H1 (cell line): Measurements from ENCODE around the gene LGALS1. TPM values are rescaled to one million over a fixed set of nuclear protein-coding genes. Genes with fewer than 3 reads are reported as not detected.
A peak's percentile ranks its signal among the peaks of the same experiment; 100 is the strongest.

Source experiments
- CTCF ChIA-PET: fragments of 300-600 bp; sonication (Branson Sonifier 250); formaldehyde crosslinking; loops from one replicate; lab custom pipeline; 2021; ENCODE audit not compliant: partially characterized antibody; lab: Charles Lee
- POLR2A ChIA-PET: fragments of 300-600 bp; sonication (Branson Sonifier 250); formaldehyde crosslinking; loops from one replicate; lab custom pipeline; 2021; ENCODE audit warnings: inconsistent platforms; ENCODE audit not compliant: partially characterized antibody; lab: Charles Lee
- DNase-seq, 2 experiments: peaks; one replicate each; pipeline versions ENCODE4 v3.0.0 to v3.0.0-alpha.2; 2010 to 2022; ENCODE audit warnings: low spot score in 2 of 2, low read depth in 1 of 2, mixed read lengths in 1 of 2
- FAIRE-seq: peaks from 2 replicates; lab custom pipeline; 2011; peaks lifted over from hg19 to GRCh38; lab: Jason Lieb, UNC
- H2AFZ ChIP-seq: 2 replicates; pipeline ENCODE4 v1.8.1; 2012; ENCODE audit warnings: low read length, inconsistent platforms
- H2AK5ac ChIP-seq: 2 replicates; pipeline ENCODE4 v1.6.1; 2013; ENCODE audit warnings: low read depth, low read length
- H2BK120ac ChIP-seq: replicated peaks from 2 replicates; pipeline ENCODE3; 2013; ENCODE audit warnings: low read depth, low read length, inconsistent platforms
- H2BK12ac ChIP-seq: 2 replicates; pipeline ENCODE4 v1.6.1; 2013; ENCODE audit warnings: low read depth, low read length
- H2BK15ac ChIP-seq: 2 replicates; pipeline ENCODE4 v1.6.1; 2013; ENCODE audit warnings: low read length
- H2BK20ac ChIP-seq: 2 replicates; pipeline ENCODE4 v1.6.1; 2013; ENCODE audit warnings: low read length
- H2BK5ac ChIP-seq: 2 replicates; pipeline ENCODE4 v1.6.1; 2013; ENCODE audit warnings: low read depth, low read length
- H3K14ac ChIP-seq: 2 replicates; pipeline ENCODE4 v1.6.1; 2013; ENCODE audit warnings: inconsistent platforms; ENCODE audit not compliant: insufficient read length
- H3K18ac ChIP-seq: 2 replicates; pipeline ENCODE4 v1.6.1; 2013; ENCODE audit warnings: low read length; ENCODE audit errors: extremely low read depth
- H3K23ac ChIP-seq: 2 replicates; pipeline ENCODE4 v1.6.1; 2013; ENCODE audit warnings: inconsistent platforms; ENCODE audit not compliant: insufficient read length
- H3K23me2 ChIP-seq: 2 replicates; pipeline ENCODE4 v1.6.1; 2013; ENCODE audit warnings: low read depth, low read length
- H3K27ac ChIP-seq: 2 replicates; pipeline ENCODE4 v1.6.1; 2011; ENCODE audit warnings: low read depth, low read length, inconsistent platforms
- H3K27me3 ChIP-seq, 4 experiments: replicated peaks in 1 of 4; 1 replicate in 1 of 4; 2 replicates in 3 of 4; pipeline versions ENCODE4 v1.6.1 to v1.8.1; 2011 to 2013; ENCODE audit warnings: low read length in 3 of 4, mild to moderate bottlenecking in 3 of 4, inconsistent platforms in 2 of 4, mixed read lengths in 2 of 4, moderate library complexity in 1 of 4; ENCODE audit not compliant: control insufficient read depth in 3 of 4, insufficient read depth in 3 of 4; ENCODE audit errors: extremely low read depth in 1 of 4
- H3K36me3 ChIP-seq, 4 experiments: 2 replicates each; pipeline versions ENCODE4 v1.6.1 to v1.8.1; 2011 to 2013; ENCODE audit warnings: mild to moderate bottlenecking in 4 of 4, low read length in 3 of 4, moderate library complexity in 2 of 4, control low read depth in 1 of 4, inconsistent platforms in 1 of 4; ENCODE audit not compliant: insufficient read depth in 4 of 4, control insufficient read depth in 2 of 4
- H3K4ac ChIP-seq: replicated peaks from 2 replicates; pipeline ENCODE3; 2013; ENCODE audit warnings: low read length, low read depth, mixed read lengths, inconsistent platforms; ENCODE audit not compliant: insufficient read length
- H3K4me1 ChIP-seq, 4 experiments: replicated peaks in 1 of 4; 1 replicate in 1 of 4; 2 replicates in 3 of 4; pipeline versions ENCODE4 v1.6.1 to v1.8.1; 2011 to 2013; ENCODE audit warnings: low read length in 3 of 4, inconsistent platforms in 2 of 4, mixed read lengths in 1 of 4; ENCODE audit not compliant: insufficient read depth in 4 of 4, control insufficient read depth in 3 of 4
- H3K4me2 ChIP-seq, 2 experiments: 2 replicates each; pipeline versions ENCODE4 v1.6.1 to v1.8.1; 2011 to 2013; ENCODE audit warnings: low read depth in 2 of 2, low read length in 2 of 2, control low read depth in 1 of 2, inconsistent platforms in 1 of 2, mild to moderate bottlenecking in 1 of 2; ENCODE audit not compliant: insufficient read depth in 1 of 2
- H3K4me3 ChIP-seq, 4 experiments: fragments of 200-600, 300-600 bp in 1 of 4; sonication (generic), shearing (Covaris generic), sonication (Bioruptor Twin) in 1 of 4; 2 replicates each; pipeline versions ENCODE4 v1.5.1 to v1.8.1; 2011 to 2016; ENCODE audit warnings: low read length in 4 of 4, low read depth in 3 of 4, control low read depth in 2 of 4, inconsistent platforms in 2 of 4, mild to moderate bottlenecking in 2 of 4, mixed read lengths in 1 of 4, moderate library complexity in 1 of 4; ENCODE audit not compliant: insufficient read depth in 2 of 4; ENCODE audit errors: extremely low read depth in 1 of 4
- H3K56ac ChIP-seq: replicated peaks from 2 replicates; pipeline ENCODE3; 2013; ENCODE audit warnings: low read depth, mild to moderate bottlenecking, mixed read lengths, low read length, inconsistent platforms; ENCODE audit not compliant: insufficient read length
- H3K79me1 ChIP-seq: 2 replicates; pipeline ENCODE4 v1.6.1; 2013; ENCODE audit warnings: low read depth, low read length, control low read depth
- H3K79me2 ChIP-seq, 2 experiments: 2 replicates each; pipeline versions ENCODE4 v1.6.1 to v1.8.1; 2012 to 2013; ENCODE audit warnings: low read length in 2 of 2, mild to moderate bottlenecking in 2 of 2, inconsistent platforms in 1 of 2; ENCODE audit not compliant: insufficient read depth in 2 of 2, control insufficient read depth in 1 of 2
- H3K9ac ChIP-seq, 4 experiments: replicated peaks in 1 of 4; 1 replicate in 1 of 4; 2 replicates in 3 of 4; pipeline versions ENCODE4 v1.6.1 to v1.8.1; 2011 to 2013; ENCODE audit warnings: low read depth in 3 of 4, low read length in 3 of 4, control low read depth in 2 of 4, mild to moderate bottlenecking in 2 of 4, moderate library complexity in 2 of 4, inconsistent platforms in 1 of 4; ENCODE audit errors: extremely low read depth in 1 of 4
- H3K9me3 ChIP-seq, 2 experiments: 2 replicates each; pipeline versions ENCODE4 v1.6.1 to v1.8.1; 2012 to 2013; ENCODE audit warnings: mild to moderate bottlenecking in 2 of 2, moderate library complexity in 2 of 2, control low read depth in 1 of 2, inconsistent platforms in 1 of 2, low read depth in 1 of 2, low read length in 1 of 2, mixed read lengths in 1 of 2; ENCODE audit not compliant: insufficient read depth in 2 of 2
- H4K20me1 ChIP-seq, 2 experiments: replicated peaks in 1 of 2; 2 replicates each; pipeline versions ENCODE3 to v1.8.1; 2011 to 2013; ENCODE audit warnings: inconsistent platforms in 2 of 2, low read length in 2 of 2, mild to moderate bottlenecking in 1 of 2; ENCODE audit not compliant: insufficient read depth in 2 of 2, control insufficient read depth in 1 of 2
- H4K5ac ChIP-seq: 2 replicates; pipeline ENCODE4 v1.6.1; 2013; ENCODE audit warnings: low read length, low read depth, mixed read lengths, inconsistent platforms; ENCODE audit not compliant: insufficient read length
- H4K8ac ChIP-seq: 2 replicates; pipeline ENCODE4 v1.8.0; 2013; ENCODE audit warnings: mild to moderate bottlenecking, moderate library complexity, low read length, inconsistent platforms; ENCODE audit not compliant: insufficient read depth; ENCODE audit errors: extremely low read depth
- H4K91ac ChIP-seq: replicated peaks from 2 replicates; pipeline ENCODE3; 2013; ENCODE audit warnings: low read length, mixed read lengths, inconsistent platforms; ENCODE audit not compliant: insufficient read length
- CBX5 ChIP-seq: fragments of 300-800, 300-1000 bp; sonication (generic); IDR thresholded peaks from 2 replicates; pipeline ENCODE4 v1.7.1; 2016; ENCODE audit warnings: antibody characterized with exemption, low read length, low read depth
- CBX8 ChIP-seq: fragments of 300-800, 300-1000 bp; sonication (generic); IDR thresholded peaks from 2 replicates; pipeline ENCODE4 v1.7.1; 2016; ENCODE audit warnings: low read depth, low read length, borderline replicate concordance
- KDM1A ChIP-seq: fragments of 200-600, 300-600 bp; sonication (generic); IDR thresholded peaks from 2 replicates; pipeline ENCODE4 v1.7.1; 2016; ENCODE audit warnings: mild to moderate bottlenecking, low read length, borderline replicate concordance
- KDM4A ChIP-seq: IDR thresholded peaks from one replicate; pipeline ENCODE4 v1.7.1; 2012; ENCODE audit warnings: low read depth, mild to moderate bottlenecking, moderate library complexity, low read length, inconsistent platforms; ENCODE audit not compliant: severe bottlenecking
- MAX ChIP-seq: IDR thresholded peaks from 2 replicates; pipeline ENCODE4 v1.6.1; 2012; ENCODE audit warnings: inconsistent platforms
- SRF ChIP-seq: IDR thresholded peaks from 2 replicates; pipeline ENCODE4 v1.6.1; 2011; ENCODE audit warnings: mild to moderate bottlenecking, low read depth, low read length, moderate library complexity
- WGBS, 2 experiments: shearing (Covaris generic) in 1 of 2; methylation state at CpG; one replicate each; pipeline versions ENCODE4 v1.1.6 to v1.1.7; 2013 to 2015; ENCODE audit warnings: low lambda C conversion rate in 2 of 2, mixed read lengths in 2 of 2, inconsistent platforms in 1 of 2, low coverage in 1 of 2, missing lambda C conversion rate in 1 of 2; ENCODE audit not compliant: insufficient replicate concordance in 2 of 2, insufficient coverage in 1 of 2, insufficient read length in 1 of 2; ENCODE audit errors: extremely low coverage in 1 of 2, missing lambda C conversion rate in 1 of 2; 5-methylcytosine and 5-hydroxymethylcytosine counted together
- polyA plus RNA-seq, 7 experiments: library from polyadenylated mRNA; depleted of rRNA in 3 of 7; stranded (reverse) in 5 of 7; unstranded in 2 of 7; fragments of >200 nt in 5 of 7; fragments of 200-250 nt in 2 of 7; gene quantifications; 1 replicate in 5 of 7; 2 replicates in 1 of 7; 4 replicates in 1 of 7; pipeline versions ENCODE4 v1.2.1 to v1.2.3, GENCODE V29; 2011 to 2013; ENCODE audit warnings: missing spikeins in 2 of 7, mixed read lengths in 2 of 7
- total RNA-seq: library from RNA; stranded (reverse); fragmentation: NEBNext Ultra II Directional; extraction: Animal tissue kit (Norgen Biotek cat#: 25700); gene quantifications from 2 replicates; pipeline ENCODE4 v1.2.1, GENCODE V29; 2021
- TF ChIP-seq, protein P1 (sequence below): IDR thresholded peaks from 2 replicates; pipeline ENCODE4 v1.6.1; 2011; ENCODE audit warnings: low read depth, mild to moderate bottlenecking, low read length; ENCODE audit not compliant: insufficient read depth

LGALS1 gene
- total and polyA plus RNA-seq, 2 of the 8 experiments (the other 6 are each of a cell fraction or from before 2014, with no cell fraction given) = 12.0 to 92.4 TPM

DNA sequence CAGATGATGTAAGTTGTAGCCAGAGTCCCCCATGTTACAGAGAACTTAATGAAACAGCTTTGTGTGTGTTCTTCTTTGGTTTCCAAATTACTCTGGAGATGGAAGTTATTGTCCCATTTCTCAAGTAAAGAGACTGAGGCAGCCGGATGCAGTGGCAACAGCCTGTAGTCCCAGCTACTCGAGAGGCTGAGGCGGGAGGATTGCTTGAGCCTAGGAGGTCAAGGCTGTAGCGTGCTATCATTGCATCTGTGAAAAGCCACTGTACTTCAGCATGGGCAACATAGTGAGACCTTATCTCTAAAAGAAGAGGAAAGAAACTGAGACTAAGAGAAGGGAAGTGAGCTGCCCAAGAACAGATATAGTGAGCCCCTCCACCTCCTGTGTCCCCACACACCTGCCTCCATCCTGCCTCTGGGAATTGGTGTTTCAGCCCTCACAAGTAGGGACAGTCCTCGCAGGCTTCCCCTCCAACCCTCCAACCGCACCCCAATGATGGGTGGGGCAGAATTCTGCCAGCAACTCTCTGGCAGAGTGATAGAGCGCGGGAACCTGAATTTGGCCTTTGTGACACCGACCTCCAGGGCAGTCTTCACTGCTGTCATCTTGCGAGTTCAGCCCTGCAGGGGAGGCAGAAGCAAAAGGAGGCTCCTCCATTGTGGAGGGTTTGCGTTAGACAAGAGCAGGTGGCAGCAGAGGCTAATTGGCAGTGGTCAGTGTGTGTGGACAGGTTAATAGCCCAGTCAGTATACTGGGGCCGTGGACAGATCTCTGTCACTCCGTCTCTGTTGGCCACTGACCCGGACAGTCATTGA, 15.3 kb upstream of the LGALS1 start:
- Histone ChIP-seq H4K8ac (no peak overlapping the region), H2BK5ac (no peak overlapping the region), H2BK120ac (no peak overlapping the region), H4K20me1 (peaks cover 23 to 37% of the 10 kb centered on the region in 2 experiments), H3K27ac (no peak overlapping the region), H3K14ac (no peak overlapping the region), H3K4me2 (peak overlapping the region; percentile 93 to 95), H2AK5ac (0 out of 2 replicates have a peak overlapping the region, but pooled peaks have one; percentile 9), H4K91ac (no peak overlapping the region), H3K79me1 (peaks cover 27% of the 10 kb centered on the region), H3K23ac (no peak overlapping the region), H3K23me2 (peaks cover 11% of the 10 kb centered on the region), H2BK15ac (no peak overlapping the region), H2BK20ac (no peak overlapping the region), H2AFZ (no peak overlapping the region), H3K36me3 (no peaks in the 10 kb centered on the region), H2BK12ac (no peak overlapping the region), H4K5ac (no peak overlapping the region), H3K18ac (no peak overlapping the region), H3K4me3 (peak overlapping the region; percentile 71 to 94 (median 76); a peak in 6 of 8 replicates), H3K79me2 (peaks cover 25 to 56% of the 10 kb centered on the region in 2 experiments; a peak in 3 of 4 replicates), H3K4me1 (peaks cover 0 to 21% (median 6%) of the 10 kb centered on the region in 4 experiments; a peak in 5 of 7 replicates), H3K9me3 (no peaks in the 10 kb centered on the region), H3K4ac (no peak overlapping the region), H3K27me3 (no peaks in the 10 kb centered on the region), H3K56ac (no peak overlapping the region), H3K9ac (peak overlapping the region in 3 of 4 experiments; percentile 62 to 78 (median 68); a peak in 3 of 7 replicates)
- FAIRE-seq (no peak), DNase-seq (no peak)
- 87% methylated on average over 14 of the region's 14 CpGs; no CpG with 5 or more reads in 1 of the 2 experiments for WGBS, 2 experiments
- ChIA-PET CTCF (interaction anchor here (0.7 to 12.1 kb wide), 12 partner anchors 11 to 158 kb away, joined by 3 to 165 read pairs (median 4); partner anchors contain the start of gene SH3BP1), POLR2A (interaction anchor here (0.9 to 5.1 kb wide), 8 partner anchors 12 to 144 kb away, joined by 3 to 37 read pairs (median 14); partner anchors contain the start of genes LGALS1 and TRIOBP)
- TF ChIP-seq CBX8 (no peak), MAX (no peak), SRF (no peak), KDM1A (no peak), CBX5 (no peak), KDM4A (no peak)
- TF ChIP-seq, protein P1, sequence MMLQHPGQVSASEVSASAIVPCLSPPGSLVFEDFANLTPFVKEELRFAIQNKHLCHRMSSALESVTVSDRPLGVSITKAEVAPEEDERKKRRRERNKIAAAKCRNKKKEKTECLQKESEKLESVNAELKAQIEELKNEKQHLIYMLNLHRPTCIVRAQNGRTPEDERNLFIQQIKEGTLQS = no peak
